GM19397 (cell line): Measurements from ENCODE around the gene RPL36AL.
"Not testable (repeated sequence)": the region's sequence is repeated elsewhere in the genome, so short reads cannot be mapped to it uniquely, and the experiment has no call there.

ENCODE experiments used
- ATAC-seq: cut with Tn5 transposase; IDR thresholded peaks from one replicate; pipeline ENCODE4 v1.9.1; 2021; ENCODE audit warnings: mild to moderate bottlenecking, moderate library complexity; ENCODE audit not compliant: unreplicated experiment

Gene RPL36AL

GRCh38 chr14:49620182-49621113 is at the start of gene RPL36AL, which contains the start of gene MGAT2:
RPL36AL (minus strand) TSS chr14:49620626; CDS start chr14:49619104, 1,522 bp downstream.
MGAT2 (plus strand) TSS chr14:49620799; CDS start chr14:49621269, 470 bp downstream.
- ATAC-seq, result peak; percentile 97

GRCh38 chr14:49659526-49660455 is 39.4 kb upstream of the RPL36AL start:
- no peak for ATAC-seq

- not testable (repeated sequence) for ATAC-seq
Measured at GRCh38 chr14:49657500-49657899, 37.1 kb upstream of the RPL36AL start.

GRCh38 chr14:49654511-49654910 is 34.1 kb upstream of the RPL36AL start:
- ATAC-seq, result no peak

GRCh38 chr14:49653508-49653907 is 33.1 kb upstream of the RPL36AL start:
- ATAC-seq, result no peak

- no peak for ATAC-seq
Measured at GRCh38 chr14:49642163-49642562, 21.7 kb upstream of the RPL36AL start.

GRCh38 chr14:49641697-49642129 is 21.3 kb upstream of the RPL36AL start:
- no peak for ATAC-seq

- no peak for ATAC-seq
Measured at GRCh38 chr14:49640540-49641417, 20.4 kb upstream of the RPL36AL start.

GRCh38 chr14:49637534-49638078 is 17.2 kb upstream of the RPL36AL start:
- no peak for ATAC-seq

GRCh38 chr14:49636866-49637265 is 16.4 kb upstream of the RPL36AL start:
- no peak for ATAC-seq

- ATAC-seq, result peak; percentile 31
Measured at GRCh38 chr14:49634547-49635334, 14.3 kb upstream of the RPL36AL start, which contains the start of gene DNAAF2. DNAAF2 (minus strand) TSS chr14:49635244; CDS start chr14:49635149, 95 bp downstream.

GRCh38 chr14:49633640-49634546 is 13.5 kb upstream of the RPL36AL start:
- peak; percentile 79 for ATAC-seq

- no peak for ATAC-seq
Measured at GRCh38 chr14:49623941-49624839, 3.8 kb upstream of the RPL36AL start.

GRCh38 chr14:49623387-49623786 is 3.0 kb upstream of the RPL36AL start:
- no peak for ATAC-seq

- no peak for ATAC-seq
Measured at GRCh38 chr14:49622022-49622607, 1.7 kb upstream of the RPL36AL start.

GRCh38 chr14:49621114-49621881 is 872 bp upstream of the RPL36AL start:
- peak; percentile 39 for ATAC-seq
